T-helper 17 cell (primary cell): ENCODE data around the gene PARP9. TPM values are rescaled to one million over a fixed set of nuclear protein-coding genes. Genes with fewer than 3 reads are reported as not detected.
"Not testable (repeated sequence)": the region's sequence is repeated elsewhere in the genome, so short reads cannot be mapped to it uniquely, and the experiment has no call there.

ENCODE experiments used
- ATAC-seq: fragments of 150-1000 bp; cut with Tn5 transposase; 2 replicates; pipeline ENCODE4 v1.10.0; 2021; ENCODE audit warnings: mild to moderate bottlenecking, moderate library complexity
- DNase-seq, 3 donors: peaks; one replicate each; pipeline versions ENCODE4 v3.0.0 to v3.0.0-alpha.2; 2020 to 2021
- H3K9me3 ChIP-seq: one replicate; pipeline ENCODE4 v1.7.0; 2013; ENCODE audit warnings: low read length, mild to moderate bottlenecking; ENCODE audit not compliant: control insufficient read depth, poor library complexity, severe bottlenecking
- H3K27ac Mint-ChIP-seq: one replicate; pipeline ENCODE4 v1.8.0; 2022; ENCODE audit warnings: mild to moderate bottlenecking, moderate library complexity, mixed read lengths
- H3K27me3 Mint-ChIP-seq: one replicate; pipeline ENCODE4 v1.8.0; 2022; ENCODE audit warnings: mixed read lengths
- H3K36me3 Mint-ChIP-seq: one replicate; pipeline ENCODE4 v1.8.0; 2022; ENCODE audit warnings: low read depth, mixed read lengths
- H3K4me1 Mint-ChIP-seq: one replicate; pipeline ENCODE4 v1.8.0; 2022; ENCODE audit warnings: mild to moderate bottlenecking, mixed read lengths
- H3K4me3 Mint-ChIP-seq: one replicate; pipeline ENCODE4 v1.8.0; 2022; ENCODE audit warnings: mild to moderate bottlenecking, moderate library complexity, mixed read lengths
- total RNA-seq, 4 donors: library from RNA in 2 of 4; stranded (reverse) in 2 of 4; gene quantifications; one replicate each; pipeline ENCODE4 v1.2.3 and lab custom pipeline; 2022 to 2026

Gene PARP9
- total RNA-seq, 2 donors from 2014 or later = 19.6 to 20.2 TPM

- H3K9me3 ChIP-seq = no peaks in the 10 kb centered on the region
- no peaks in the 10 kb centered on the region for H3K27me3 Mint-ChIP-seq
- no peak for DNase-seq
Measured at GRCh38 chr3:122586773-122587485, 22.8 kb upstream of the PARP9 start.

GRCh38 chr3:122586098-122586497, 22.0 kb upstream of the PARP9 start:
- Mint-ChIP-seq H3K27me3 (no peaks in the 10 kb centered on the region), H3K27ac (peak overlapping the region; percentile 24), H3K4me3 (no peak overlapping the region), H3K36me3 (peaks cover 3% of the 10 kb centered on the region), H3K4me1 (peaks cover 16% of the 10 kb centered on the region)
- H3K9me3 ChIP-seq = no peaks in the 10 kb centered on the region
- DNase-seq = no peak
- ATAC-seq = no peak

More at GRCh38 chr3:122586773-122587485, 22.8 kb upstream of the PARP9 start:
- Mint-ChIP-seq H3K4me1 (peaks cover 16% of the 10 kb centered on the region), H3K27ac (no peak overlapping the region), H3K36me3 (peaks cover 3% of the 10 kb centered on the region), H3K4me3 (no peak overlapping the region)
- ATAC-seq = no peak

- peaks cover 3% of the 10 kb centered on the region for H3K36me3 Mint-ChIP-seq
- H3K4me1 Mint-ChIP-seq = peaks cover 23% of the 10 kb centered on the region
Measured at GRCh38 chr3:122582390-122582789, 18.3 kb upstream of the PARP9 start.

DNA sequence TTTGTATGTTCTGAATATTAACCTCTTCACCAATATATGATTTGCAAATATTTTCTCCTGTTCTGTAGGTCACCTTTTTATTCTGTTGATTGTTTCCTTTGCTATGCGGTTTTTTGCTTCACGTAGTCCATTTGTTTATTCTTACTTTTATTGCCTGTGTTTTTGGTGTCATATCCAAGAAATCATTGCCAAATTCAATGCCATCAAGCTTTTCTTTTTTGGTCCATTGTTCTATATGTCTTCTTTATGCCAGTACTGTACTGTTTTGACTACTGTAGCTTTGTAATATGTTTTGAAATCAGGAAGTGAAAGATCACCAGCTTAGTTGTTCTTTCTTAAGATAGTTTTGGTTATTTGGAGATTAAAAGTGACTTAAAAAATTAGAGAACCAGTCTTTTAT, 17.5 kb upstream of the PARP9 start:
- H3K4me1 Mint-ChIP-seq = peaks cover 24% of the 10 kb centered on the region
- H3K27ac Mint-ChIP-seq = no peak overlapping the region
- no peaks in the 10 kb centered on the region for H3K27me3 Mint-ChIP-seq
- DNase-seq = no peak
- no peaks in the 10 kb centered on the region for H3K9me3 ChIP-seq
- no peaks in the 10 kb centered on the region for H3K36me3 Mint-ChIP-seq
- ATAC-seq = no peak
- no peak overlapping the region for H3K4me3 Mint-ChIP-seq

More at GRCh38 chr3:122582390-122582789, 18.3 kb upstream of the PARP9 start:
- no peak overlapping the region for H3K4me3 Mint-ChIP-seq
- DNase-seq (no peak), ATAC-seq (no peak)
- no peak overlapping the region for H3K27ac Mint-ChIP-seq
- no peaks in the 10 kb centered on the region for H3K27me3 Mint-ChIP-seq
- H3K9me3 ChIP-seq = no peaks in the 10 kb centered on the region

GRCh38 chr3:122580470-122580869, 16.4 kb upstream of the PARP9 start:
- no peak overlapping the region for H3K4me3 Mint-ChIP-seq

GRCh38 chr3:122578069-122578740, 14.1 kb upstream of the PARP9 start:
- H3K4me3 Mint-ChIP-seq = peak overlapping the region; percentile 98
- no peak for DNase-seq
- no peaks in the 10 kb centered on the region for H3K9me3 ChIP-seq
- no peaks in the 10 kb centered on the region for H3K36me3 Mint-ChIP-seq
- no peak for ATAC-seq
- no peaks in the 10 kb centered on the region for H3K27me3 Mint-ChIP-seq
- peak overlapping the region; percentile 95 for H3K27ac Mint-ChIP-seq
- H3K4me1 Mint-ChIP-seq = peaks cover 26% of the 10 kb centered on the region

More at GRCh38 chr3:122580470-122580869, 16.4 kb upstream of the PARP9 start:
- Mint-ChIP-seq H3K36me3 (no peaks in the 10 kb centered on the region), H3K4me1 (peaks cover 27% of the 10 kb centered on the region), H3K27ac (no peak overlapping the region), H3K27me3 (no peaks in the 10 kb centered on the region)
- DNase-seq (no peak), ATAC-seq (no peak)
- no peaks in the 10 kb centered on the region for H3K9me3 ChIP-seq

DNA sequence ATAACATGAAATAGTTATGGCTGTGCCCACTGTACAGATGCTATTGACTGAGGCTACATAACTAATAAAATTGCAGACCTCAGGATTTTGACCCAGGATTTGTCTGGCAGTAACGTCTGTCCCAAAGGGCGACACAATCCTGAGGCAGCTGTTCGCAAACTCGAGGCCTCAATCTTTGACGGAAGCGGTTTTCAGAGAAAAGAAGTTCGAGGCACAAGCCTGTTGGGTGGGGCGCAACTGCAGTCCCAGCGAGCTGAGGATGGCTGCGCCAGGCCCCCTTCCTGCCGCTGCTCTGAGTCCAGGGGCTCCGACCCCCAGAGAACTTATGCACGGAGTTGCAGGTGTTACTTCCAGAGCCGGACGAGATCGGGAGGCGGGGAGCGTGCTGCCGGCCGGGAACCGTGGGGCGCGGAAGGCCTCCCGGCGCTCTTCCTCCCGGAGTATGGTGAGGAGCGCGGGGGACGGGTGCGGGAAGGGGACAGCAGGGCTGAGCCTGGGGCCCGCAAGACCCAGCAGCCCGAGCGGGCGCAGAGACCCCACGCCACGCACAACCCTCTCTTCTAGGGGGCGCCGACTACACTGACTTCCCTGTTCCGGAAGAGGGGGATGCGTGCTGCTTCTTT, 13.4 kb upstream of the PARP9 start, which contains the start of gene PARP15:
Gene PARP15 (plus strand): TSS at position 242 of the 623 bp plus-strand sequence. CDS start 18 bp downstream, at position 260.
- peaks cover 30% of the 10 kb centered on the region for H3K4me1 Mint-ChIP-seq
- no peaks in the 10 kb centered on the region for H3K27me3 Mint-ChIP-seq
- peak; percentile 71 for ATAC-seq
- peak in 2 of 3 donors; percentile 19 to 24 for DNase-seq
- H3K27ac Mint-ChIP-seq = peak within 1 kb of the TSS; percentile 95
- peak within 1 kb of the TSS; percentile 98 for H3K4me3 Mint-ChIP-seq
- no peaks in the 10 kb centered on the region for H3K9me3 ChIP-seq
- no peaks in the 10 kb centered on the region for H3K36me3 Mint-ChIP-seq

- H3K9me3 ChIP-seq = no peaks in the 10 kb centered on the region
- Mint-ChIP-seq H3K4me1 (peaks cover 30% of the 10 kb centered on the region), H3K4me3 (peak overlapping the region; percentile 53), H3K27me3 (no peaks in the 10 kb centered on the region), H3K27ac (peak overlapping the region; percentile 95), H3K36me3 (no peaks in the 10 kb centered on the region)
- DNase-seq (no peak), ATAC-seq (peak; percentile 71)
Measured at GRCh38 chr3:122576174-122576940, 12.3 kb upstream of the PARP9 start.

DNA sequence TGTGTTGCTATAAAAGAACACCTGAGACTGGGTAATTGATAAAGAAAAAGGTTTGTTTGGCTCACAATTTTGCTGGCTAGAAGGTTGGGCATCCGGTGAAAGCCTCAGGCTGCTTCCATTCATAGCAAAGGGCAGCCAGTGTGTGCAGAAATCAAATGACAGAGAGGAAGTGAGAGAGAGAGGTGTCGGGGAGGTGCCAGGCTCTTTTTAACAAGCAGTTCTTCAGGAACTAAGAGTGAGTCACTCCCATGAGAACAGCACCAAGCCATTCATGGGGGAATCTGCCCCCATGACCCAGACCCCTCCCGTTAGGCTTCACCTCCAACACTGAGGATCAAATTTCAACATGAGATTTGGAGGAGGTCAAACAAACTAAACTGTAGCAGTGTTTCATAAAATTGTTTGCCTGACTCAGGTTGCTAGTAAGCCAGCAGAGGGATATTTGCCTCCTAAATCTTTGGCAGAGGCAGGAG, 8.9 kb upstream of the PARP9 start:
- peaks cover 44% of the 10 kb centered on the region for H3K4me1 Mint-ChIP-seq
- H3K36me3 Mint-ChIP-seq = peaks cover 4% of the 10 kb centered on the region
- H3K9me3 ChIP-seq = no peaks in the 10 kb centered on the region
- no peak for DNase-seq
- H3K27me3 Mint-ChIP-seq = no peaks in the 10 kb centered on the region
- peak; percentile 41 for ATAC-seq
- peak overlapping the region; percentile 41 for H3K4me3 Mint-ChIP-seq
- peak overlapping the region; percentile 89 for H3K27ac Mint-ChIP-seq

- H3K4me3 Mint-ChIP-seq = no peak overlapping the region
- peaks cover 11% of the 10 kb centered on the region for H3K36me3 Mint-ChIP-seq
- ATAC-seq = no peak
- no peaks in the 10 kb centered on the region for H3K27me3 Mint-ChIP-seq
- peaks cover 45% of the 10 kb centered on the region for H3K4me1 Mint-ChIP-seq
- H3K27ac Mint-ChIP-seq = peak overlapping the region; percentile 75
- no peak for DNase-seq
- H3K9me3 ChIP-seq = no peaks in the 10 kb centered on the region
Measured at GRCh38 chr3:122568755-122569154, 4.7 kb upstream of the PARP9 start.

GRCh38 chr3:122568131-122568530, 4.0 kb upstream of the PARP9 start:
- peak overlapping the region; percentile 75 for H3K27ac Mint-ChIP-seq
- H3K9me3 ChIP-seq, H3K27me3 Mint-ChIP-seq, DNase-seq, H3K4me3 Mint-ChIP-seq, ATAC-seq: not testable (repeated sequence)
- H3K36me3 Mint-ChIP-seq = peaks cover 11% of the 10 kb centered on the region
- peaks cover 47% of the 10 kb centered on the region for H3K4me1 Mint-ChIP-seq

DNA sequence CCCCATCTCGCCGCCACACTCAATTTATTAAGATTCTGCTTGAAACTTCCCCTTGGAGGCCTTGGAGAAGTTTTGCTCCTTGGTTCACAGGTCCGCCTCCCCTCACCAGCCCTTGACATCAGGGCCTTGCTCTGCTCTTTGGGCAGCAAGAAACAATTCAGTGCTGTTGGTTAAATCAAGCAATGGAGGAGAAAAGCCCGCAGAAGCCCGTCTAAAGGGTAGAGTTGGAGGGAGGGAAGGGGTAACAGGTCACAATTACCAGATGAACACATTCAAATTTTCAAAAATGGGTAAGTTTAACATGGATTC, 429 bp downstream of the PARP9 start:
- peak overlapping the region; percentile 95 for H3K4me3 Mint-ChIP-seq
- DNase-seq = no peak
- H3K27me3 Mint-ChIP-seq = no peaks in the 10 kb centered on the region
- no peaks in the 10 kb centered on the region for H3K9me3 ChIP-seq
- H3K4me1 Mint-ChIP-seq = peaks cover 56% of the 10 kb centered on the region
- peak overlapping the region; percentile 95 for H3K27ac Mint-ChIP-seq
- ATAC-seq = peak; percentile 7
- H3K36me3 Mint-ChIP-seq = peaks cover 15% of the 10 kb centered on the region
